Measurements from ENCODE around the gene PHLDA1. TPM values are rescaled to one million over a fixed set of nuclear protein-coding genes. Genes with fewer than 3 reads are reported as not detected.

The PHLDA1 gene
- total and polyA plus RNA-seq, 2 of the 13 experiments (the other 11 are each of a cell fraction or from before 2014, with no cell fraction given): 33.8 to 41.0 TPM

- TF ChIP-seq ZNF567 (CRISPR knock-in tag; IDR thresholded peaks at IDR 0.05; ENCODE audit: borderline replicate concordance) (no peak), ARNTL (CRISPR knock-in tag; IDR thresholded peaks at IDR 0.05) (peak; percentile 61; the same call in 1 of the 2 replicates), KAT2B (IDR thresholded peaks at IDR 0.05; ENCODE audit: borderline replicate concordance, low read depth, low read length) (no peak), ZNF749 (CRISPR knock-in tag; IDR thresholded peaks at IDR 0.05; ENCODE audit: borderline replicate concordance) (peak; percentile 35; the same call in 1 of the 2 replicates), SP5 (CRISPR knock-in tag; IDR thresholded peaks at IDR 0.05; ENCODE audit: borderline replicate concordance, low read depth) (peak; percentile 31; the same call in 1 of the 2 replicates), NCOR1 (IDR thresholded peaks at IDR 0.05; ENCODE audit: borderline replicate concordance, low read length) (peak; percentile 95; the same call in 1 of the 2 replicates), ADNP (CRISPR knock-in tag; IDR thresholded peaks at IDR 0.05) (no peak), ZNF572 (CRISPR knock-in tag; IDR thresholded peaks at IDR 0.05) (no peak), ZNF605 (CRISPR knock-in tag; IDR thresholded peaks at IDR 0.05) (no peak), PAWR (CRISPR knock-in tag; IDR thresholded peaks at IDR 0.05; ENCODE audit: borderline replicate concordance) (no peak), MXD1 (CRISPR knock-in tag; IDR thresholded peaks at IDR 0.05) (no peak), CHD2 (IDR thresholded peaks at IDR 0.05; ENCODE audit: low read depth, low read length) (no peak), ZNF329 (CRISPR knock-in tag; IDR thresholded peaks at IDR 0.05; ENCODE audit: low read depth) (no peak), KDM5A (IDR thresholded peaks at IDR 0.05; ENCODE audit: borderline replicate concordance, low read length) (no peak), ZNF451 (CRISPR knock-in tag; IDR thresholded peaks at IDR 0.05) (no peak), NFIB (CRISPR knock-in tag; IDR thresholded peaks at IDR 0.05; ENCODE audit: borderline replicate concordance) (no peak), SIN3B (IDR thresholded peaks at IDR 0.05; ENCODE audit: low read length) (no peak), MBNL3 (CRISPR knock-in tag; conservative IDR thresholded peaks at IDR 0.05) (no peak), ONECUT2 (CRISPR knock-in tag; IDR thresholded peaks at IDR 0.05) (peak; percentile 92), ZFX (CRISPR knock-in tag; IDR thresholded peaks at IDR 0.05; ENCODE audit: low read depth) (peak; percentile 44), ESRRA (CRISPR knock-in tag; IDR thresholded peaks at IDR 0.05; ENCODE audit: low read depth) (no peak; the same call in 1 of the 2 replicates), NFE2 (CRISPR knock-in tag; IDR thresholded peaks at IDR 0.05) (no peak), MTF2 (CRISPR knock-in tag; IDR thresholded peaks at IDR 0.05; ENCODE audit: borderline replicate concordance) (no peak), PATZ1 (CRISPR knock-in tag; IDR thresholded peaks at IDR 0.05) (peak; percentile 60; the same call in 1 of the 2 replicates), KMT2B (CRISPR knock-in tag; IDR thresholded peaks at IDR 0.05) (peak; percentile 73), ZFP36 (IDR thresholded peaks at IDR 0.05; ENCODE audit: borderline replicate concordance, low read depth, low read length, partially characterized antibody) (no peak), ZKSCAN1 (IDR thresholded peaks at IDR 0.05; ENCODE audit: low read length) (no peak), ZNF724P (CRISPR knock-in tag; IDR thresholded peaks at IDR 0.05; ENCODE audit: borderline replicate concordance) (no peak), ZNF639 (CRISPR knock-in tag; conservative IDR thresholded peaks at IDR 0.05) (peak; percentile 67)
Measured at GRCh38 chr12:75990189-75990912, 41.2 kb downstream of the PHLDA1 start (continued).
